B cell (primary cell): ENCODE data around the gene UBXN7. TPM values are rescaled to one million over a fixed set of nuclear protein-coding genes. Genes with fewer than 3 reads are reported as not detected.

Experiments
- ATAC-seq: fragments of 200-7000 bp; cut with Tn5 transposase; one replicate; pipeline ENCODE4 v1.10.0; 2021; ENCODE audit warnings: low read depth, mild to moderate bottlenecking, moderate number of reproducible peaks, moderate library complexity
- CTCF ChIA-PET: fragments of 350-600 bp; sonication (Branson Sonifier 250); formaldehyde crosslinking; loops from one replicate; lab custom pipeline; 2021; ENCODE audit warnings: antibody characterized with exemption, inconsistent platforms; lab: Charles Lee
- POLR2A ChIA-PET: fragments of 350-600 bp; sonication (Branson Sonifier 250); formaldehyde crosslinking; loops from one replicate; lab custom pipeline; 2021; ENCODE audit warnings: antibody characterized with exemption; lab: Charles Lee
- DNase-seq: peaks from one replicate; pipeline ENCODE4 v3.0.0; 2013
- H2AFZ ChIP-seq: 2 replicates; pipeline ENCODE4 v1.6.1; 2012; ENCODE audit warnings: mild to moderate bottlenecking, low read depth, low read length; ENCODE audit not compliant: insufficient read depth, poor library complexity, severe bottlenecking
- H3K27ac ChIP-seq, 2 donors: 1 replicate in 1 of 2; 2 replicates in 1 of 2; pipeline ENCODE4 v1.5.1; 2012 to 2013; ENCODE audit warnings: low read length in 2 of 2, mild to moderate bottlenecking in 2 of 2, moderate library complexity in 1 of 2
- H3K27me3 ChIP-seq, 4 experiments: fragments of 200-600 bp in 1 of 4; sonication (generic) in 1 of 4; replicated peaks in 1 of 4; 1 replicate in 2 of 4; 2 replicates in 2 of 4; pipeline versions ENCODE4 v1.6.1 to v1.7.0; 2013 to 2016; ENCODE audit warnings: low read length in 3 of 4, mild to moderate bottlenecking in 2 of 4, mixed read lengths in 1 of 4, moderate library complexity in 1 of 4; ENCODE audit not compliant: insufficient read depth in 4 of 4, control insufficient read depth in 3 of 4; ENCODE audit errors: control extremely low read depth in 1 of 4
- H3K36me3 ChIP-seq, 2 experiments: replicated peaks in 1 of 2; 1 replicate in 1 of 2; 2 replicates in 1 of 2; pipeline versions ENCODE4 v1.6.1 to v1.7.1; 2013; ENCODE audit warnings: low read length in 1 of 2; ENCODE audit not compliant: insufficient read depth in 2 of 2, control insufficient read depth in 1 of 2; ENCODE audit errors: control extremely low read depth in 1 of 2, extremely low read depth in 1 of 2
- H3K4me1 ChIP-seq, 2 donors: fragments of 200-600 bp in 1 of 2; sonication (generic) in 1 of 2; 1 replicate in 1 of 2; 2 replicates in 1 of 2; pipeline versions ENCODE4 v1.5.1 to v1.6.1; 2013 to 2017; ENCODE audit warnings: low read length in 2 of 2; ENCODE audit not compliant: control insufficient read depth in 2 of 2, insufficient read depth in 2 of 2
- H3K4me2 ChIP-seq: replicated peaks from 2 replicates; pipeline ENCODE3; 2012; ENCODE audit warnings: mild to moderate bottlenecking, low read depth, low read length; ENCODE audit not compliant: poor library complexity, severe bottlenecking
- H3K4me3 ChIP-seq, 5 experiments: fragments of 200-600 bp in 1 of 5; sonication (generic) in 1 of 5; 1 replicate in 3 of 5; 2 replicates in 2 of 5; pipeline versions ENCODE4 v1.5.1 to v1.7.0; 2011 to 2016; ENCODE audit warnings: low read length in 4 of 5, mild to moderate bottlenecking in 4 of 5, low read depth in 2 of 5, control low read depth in 1 of 5, moderate library complexity in 1 of 5; ENCODE audit not compliant: insufficient read depth in 1 of 5; ENCODE audit errors: control extremely low read depth in 1 of 5, extremely low read depth in 1 of 5
- H3K79me2 ChIP-seq: fragments of 200-600 bp; sonication (generic); one replicate; pipeline ENCODE4 v1.6.0; 2016; ENCODE audit warnings: low read length; ENCODE audit not compliant: control insufficient read depth, insufficient read depth
- H3K9ac ChIP-seq: fragments of 200-600 bp; sonication (generic); 2 replicates; pipeline ENCODE4 v1.6.1; 2017; ENCODE audit warnings: mild to moderate bottlenecking, low read length, moderate library complexity
- H3K9me3 ChIP-seq, 3 donors: one replicate each; pipeline versions ENCODE4 v1.6.1 to v1.7.1; 2013; ENCODE audit warnings: low read length in 2 of 3; ENCODE audit not compliant: control insufficient read depth in 2 of 3, insufficient read depth in 1 of 3; ENCODE audit errors: control extremely low read depth in 1 of 3
- H4K20me1 ChIP-seq: 2 replicates; pipeline ENCODE4 v1.6.0; 2012; ENCODE audit warnings: mild to moderate bottlenecking, low read length; ENCODE audit not compliant: insufficient read depth, control insufficient read depth, poor library complexity, severe bottlenecking
- H3K27ac Mint-ChIP-seq: one replicate; pipeline ENCODE4 v1.8.0; 2021; ENCODE audit warnings: mixed read lengths
- H3K27me3 Mint-ChIP-seq: one replicate; pipeline ENCODE4 v1.8.0; 2021; ENCODE audit warnings: mixed read lengths
- H3K4me1 Mint-ChIP-seq: one replicate; pipeline ENCODE4 v1.8.0; 2021; ENCODE audit warnings: mixed read lengths
- H3K4me3 Mint-ChIP-seq: one replicate; pipeline ENCODE4 v1.8.0; 2021; ENCODE audit warnings: mixed read lengths
- H3K9me3 Mint-ChIP-seq: one replicate; pipeline ENCODE4 v1.8.0; 2022; ENCODE audit warnings: mixed read lengths; ENCODE audit not compliant: insufficient read depth
- CTCF ChIP-seq: fragments of 200-600 bp; IDR thresholded peaks from one replicate; pipeline ENCODE4 v1.8.0; 2022; ENCODE audit warnings: antibody characterized with exemption, mild to moderate bottlenecking
- EZH2 ChIP-seq: IDR thresholded peaks from 2 replicates; pipeline ENCODE4 v1.6.1; 2012; ENCODE audit warnings: borderline replicate concordance, low read depth, mild to moderate bottlenecking, moderate library complexity, low read length; ENCODE audit not compliant: insufficient read depth, poor library complexity, severe bottlenecking
- WGBS: methylation state at CpG from one replicate; pipeline ENCODE4 v1.1.5; 2013; ENCODE audit warnings: missing lambda C conversion rate; ENCODE audit not compliant: insufficient coverage; 5-methylcytosine and 5-hydroxymethylcytosine counted together
- intact Hi-C: fragments of 100-400 bp; cut with micrococcal nuclease; formaldehyde crosslinking; loops from one replicate; pipeline ENCODE4 v1.10.0; 2022
- polyA plus RNA-seq: library from polyadenylated mRNA; depleted of rRNA; stranded (reverse); fragments of >200 nt; gene quantifications from 2 replicates; pipeline ENCODE4 v1.2.3, GENCODE V29; 2012
- total RNA-seq, 2 donors: library from RNA; stranded (reverse); fragments of 120-200 nt in 1 of 2; gene quantifications; 1 replicate in 1 of 2; 2 replicates in 1 of 2; pipeline versions ENCODE4 v1.2.3 to v1.2.4, GENCODE V29; 2013 to 2022

The UBXN7 gene
- total and polyA plus RNA-seq, 2 donors (not counting 1 experiment from before 2014, with no cell fraction given), result 7.4 to 107 TPM

- H3K9ac ChIP-seq, result no peak overlapping the region
- peaks cover 0 to 9% (median 0%) of the 10 kb centered on the region in 3 donors for H3K9me3 ChIP-seq
- CTCF ChIA-PET, result interaction anchor here (0.6 kb wide), 1 partner anchor 120 kb away, joined by 3 read pairs; no protein-coding TSS in a partner anchor
- H3K4me3 ChIP-seq, result no peak overlapping the region
- POLR2A ChIA-PET, result no interaction called here
- Mint-ChIP-seq H3K4me1 (peaks cover 16% of the 10 kb centered on the region), H3K4me3 (no peak overlapping the region), H3K27me3 (peaks cover 4% of the 10 kb centered on the region), H3K27ac (no peak overlapping the region), H3K9me3 (no peaks in the 10 kb centered on the region)
- H2AFZ ChIP-seq, result no peak overlapping the region
- WGBS, result 80% methylated on average over 2 of the region's 7 CpGs
- H3K36me3 ChIP-seq, result no peaks in the 10 kb centered on the region
- no peak overlapping the region for H3K4me2 ChIP-seq
- no peaks in the 10 kb centered on the region for H3K79me2 ChIP-seq
- H3K4me1 ChIP-seq, result peaks cover 15 to 16% of the 10 kb centered on the region in 2 donors
- no peaks in the 10 kb centered on the region for H4K20me1 ChIP-seq
- intact Hi-C loops, result no loop called here
- DNase-seq (no peak), ATAC-seq (no peak)
- no peaks in the 10 kb centered on the region for H3K27me3 ChIP-seq
- TF ChIP-seq CTCF (no peak), EZH2 (no peak)
- no peak overlapping the region for H3K27ac ChIP-seq
Measured at GRCh38 chr3:196341137-196341536, 91.1 kb downstream of the UBXN7 start.

- no peak for ATAC-seq
- CTCF ChIA-PET, result interaction anchor here (0.6 kb wide), 2 partner anchors 22 to 120 kb away, joined by 3 read pairs; no protein-coding TSS in a partner anchor
Measured at GRCh38 chr3:196340466-196340865, 91.8 kb downstream of the UBXN7 start.

More at GRCh38 chr3:196340466-196340865, 91.8 kb downstream of the UBXN7 start:
- no peak for DNase-seq
- H3K4me3 Mint-ChIP-seq, result no peak overlapping the region
- H3K9me3 Mint-ChIP-seq, result no peaks in the 10 kb centered on the region
- no CpG with 5 or more reads among the region's 2 CpGs for WGBS
- TF ChIP-seq EZH2 (no peak), CTCF (no peak)
- no peaks in the 10 kb centered on the region for H3K36me3 ChIP-seq
- no peaks in the 10 kb centered on the region for H3K79me2 ChIP-seq
- no peak overlapping the region for H2AFZ ChIP-seq
- H3K27me3 Mint-ChIP-seq, result peaks cover 4% of the 10 kb centered on the region
- H3K27ac Mint-ChIP-seq, result no peak overlapping the region
- H3K9ac ChIP-seq, result no peak overlapping the region
- H3K27me3 ChIP-seq, result no peaks in the 10 kb centered on the region
- H3K27ac ChIP-seq, result no peak overlapping the region
- H3K4me3 ChIP-seq, result no peak overlapping the region
- no peak overlapping the region for H3K4me2 ChIP-seq
- H3K4me1 Mint-ChIP-seq, result peaks cover 11% of the 10 kb centered on the region
- intact Hi-C loops, result no loop called here
- H3K4me1 ChIP-seq, result peaks cover 12% of the 10 kb centered on the region in 2 donors
- peaks cover 0 to 9% (median 0%) of the 10 kb centered on the region in 3 donors for H3K9me3 ChIP-seq
- POLR2A ChIA-PET, result no interaction called here
- H4K20me1 ChIP-seq, result no peaks in the 10 kb centered on the region
